ENCODE measurements around the gene KRT36. TPM values are rescaled to one million over a fixed set of nuclear protein-coding genes. Genes with fewer than 3 reads are reported as not detected.
A peak's percentile ranks its signal among the peaks of the same experiment; 100 is the strongest.

Gene KRT36
- polyA plus RNA-seq, 4 donors, result 0.04 TPM; not detected in 3

DNA sequence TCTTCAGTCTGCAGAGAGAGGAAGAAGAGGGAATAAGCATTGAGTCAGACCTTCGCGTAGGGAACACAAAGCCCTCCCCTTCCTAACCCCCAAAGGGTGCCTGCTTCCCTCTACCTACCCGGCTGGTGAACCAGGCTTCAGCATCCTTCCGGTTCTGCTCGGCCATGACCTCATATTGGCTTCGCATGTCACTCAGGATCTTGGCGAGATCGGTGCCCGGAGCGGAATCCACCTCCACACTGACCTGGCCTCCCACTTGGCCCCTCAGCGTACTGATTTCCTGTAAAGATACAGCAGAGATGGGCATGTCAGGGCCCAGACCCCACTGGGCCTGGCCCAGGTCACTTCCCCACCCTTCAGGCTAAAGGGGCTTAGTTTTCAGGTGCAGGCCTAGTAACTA, 34.6 kb upstream of the KRT36 start:
- peaks cover 0 to 27% (median 11%) of the 10 kb centered on the region in 3 donors for H3K27me3 ChIP-seq (ENCODE audit: control insufficient read depth in 3 of 3, insufficient read depth in 3 of 3, low read length in 3 of 3)
- peak in 1 of 2 donors; percentile 25 for DNase-seq
- peak overlapping the region in 1 of 3 donors; percentile 22 for H3K4me3 ChIP-seq (ENCODE audit: low read depth in 1 of 3, low read length in 3 of 3)
- FAIRE-seq, result no peak
- WGBS, 3 donors, result 67 to 91% (median 83%) methylated on average over 10 to 11 of the region's 11 CpGs
- peaks cover 5 to 23% (median 6%) of the 10 kb centered on the region in 3 donors for H3K36me3 ChIP-seq (ENCODE audit: control insufficient read depth in 3 of 3, insufficient read depth in 2 of 3, low read depth in 1 of 3, low read length in 3 of 3)
- H3K27ac ChIP-seq (ENCODE audit: low read depth in 1 of 3, low read length in 2 of 3), result peak overlapping the region in 2 of 3 donors; percentile 42 to 60
- H3K9me3 ChIP-seq (ENCODE audit: control insufficient read depth in 2 of 2, insufficient read depth in 1 of 2, low read depth in 1 of 2, low read length in 1 of 2), result no peaks in the 10 kb centered on the region
- peaks cover 0 to 64% (median 3%) of the 10 kb centered on the region in 3 donors for H3K4me1 ChIP-seq (ENCODE audit: control insufficient read depth in 3 of 3, insufficient read depth in 2 of 3, low read depth in 1 of 3, low read length in 2 of 3)

DNA sequence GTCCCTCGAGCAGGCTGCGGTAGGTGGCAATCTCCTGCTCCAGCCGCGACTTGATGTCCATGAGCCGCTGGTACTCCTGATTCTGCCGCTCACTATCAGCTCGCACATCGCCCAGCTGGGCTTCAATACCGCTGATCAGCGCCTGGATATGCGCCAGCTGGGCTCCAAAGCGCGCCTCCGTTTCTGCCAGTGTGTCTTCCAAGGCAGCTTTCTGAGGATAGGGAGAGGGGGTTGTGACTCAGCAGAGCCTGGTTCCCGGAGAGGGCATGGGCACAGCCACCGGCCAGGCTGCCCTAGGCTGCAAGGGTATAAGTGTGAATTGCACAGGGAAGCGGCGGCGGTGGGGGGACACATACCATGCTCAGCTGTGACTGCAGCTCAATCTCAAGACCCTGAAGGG, 34.1 kb upstream of the KRT36 start:
- FAIRE-seq (no peak), DNase-seq (peak; percentile 26 to 53)
- peaks cover 0 to 23% (median 7%) of the 10 kb centered on the region in 3 donors for H3K27me3 ChIP-seq (ENCODE audit: control insufficient read depth in 3 of 3, insufficient read depth in 3 of 3, low read length in 3 of 3)
- H3K9me3 ChIP-seq (ENCODE audit: control insufficient read depth in 2 of 2, insufficient read depth in 1 of 2, low read depth in 1 of 2, low read length in 1 of 2), result no peaks in the 10 kb centered on the region
- WGBS, 3 donors, result 17 to 58% (median 41%) methylated on average over 19 of the region's 19 CpGs
- H3K27ac ChIP-seq (ENCODE audit: low read depth in 1 of 3, low read length in 2 of 3), result peak overlapping the region in 2 of 3 donors; percentile 42 to 60
- peaks cover 5 to 23% (median 6%) of the 10 kb centered on the region in 3 donors for H3K36me3 ChIP-seq (ENCODE audit: control insufficient read depth in 3 of 3, insufficient read depth in 2 of 3, low read depth in 1 of 3, low read length in 3 of 3)
- H3K4me3 ChIP-seq (ENCODE audit: low read depth in 1 of 3, low read length in 3 of 3), result peak overlapping the region in 1 of 3 donors; percentile 22
- H3K4me1 ChIP-seq (ENCODE audit: control insufficient read depth in 3 of 3, insufficient read depth in 2 of 3, low read depth in 1 of 3, low read length in 2 of 3), result peaks cover 0 to 64% (median 3%) of the 10 kb centered on the region in 3 donors

DNA sequence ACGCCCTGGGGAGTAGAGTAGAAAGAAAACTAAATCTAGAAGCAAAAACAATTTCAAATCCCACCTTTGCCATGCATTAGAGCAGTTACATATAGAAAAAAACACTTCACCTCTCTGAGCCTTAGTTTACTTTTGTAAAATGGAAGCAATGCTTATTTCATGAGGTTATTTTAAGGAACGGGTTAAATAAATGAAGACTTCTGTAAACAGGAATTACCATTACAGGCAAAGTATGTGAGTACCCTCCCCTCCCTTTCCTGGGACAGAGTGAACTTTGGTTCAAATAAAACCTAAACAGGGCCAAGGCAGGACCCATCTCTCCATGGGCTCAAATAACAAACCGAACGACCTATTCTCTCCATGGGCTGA, 33.5 kb upstream of the KRT36 start:
- peaks cover 0 to 17% (median 7%) of the 10 kb centered on the region in 3 donors for H3K27me3 ChIP-seq (ENCODE audit: control insufficient read depth in 3 of 3, insufficient read depth in 3 of 3, low read length in 3 of 3)
- no peak overlapping the region for H3K4me3 ChIP-seq (ENCODE audit: low read depth in 1 of 3, low read length in 3 of 3)
- WGBS, 3 donors, result 31 to 50% (median 36%) methylated on average over 4 of the region's 4 CpGs
- FAIRE-seq (no peak), DNase-seq (no peak)
- H3K4me1 ChIP-seq (ENCODE audit: control insufficient read depth in 3 of 3, insufficient read depth in 2 of 3, low read depth in 1 of 3, low read length in 2 of 3), result peaks cover 0 to 63% (median 3%) of the 10 kb centered on the region in 3 donors
- peaks cover 5 to 23% (median 6%) of the 10 kb centered on the region in 3 donors for H3K36me3 ChIP-seq (ENCODE audit: control insufficient read depth in 3 of 3, insufficient read depth in 2 of 3, low read depth in 1 of 3, low read length in 3 of 3)
- no peaks in the 10 kb centered on the region for H3K9me3 ChIP-seq (ENCODE audit: control insufficient read depth in 2 of 2, insufficient read depth in 1 of 2, low read depth in 1 of 2, low read length in 1 of 2)
- peak overlapping the region; percentile 84 to 97 (median 93) for H3K27ac ChIP-seq (ENCODE audit: low read depth in 1 of 3, low read length in 2 of 3)

DNA sequence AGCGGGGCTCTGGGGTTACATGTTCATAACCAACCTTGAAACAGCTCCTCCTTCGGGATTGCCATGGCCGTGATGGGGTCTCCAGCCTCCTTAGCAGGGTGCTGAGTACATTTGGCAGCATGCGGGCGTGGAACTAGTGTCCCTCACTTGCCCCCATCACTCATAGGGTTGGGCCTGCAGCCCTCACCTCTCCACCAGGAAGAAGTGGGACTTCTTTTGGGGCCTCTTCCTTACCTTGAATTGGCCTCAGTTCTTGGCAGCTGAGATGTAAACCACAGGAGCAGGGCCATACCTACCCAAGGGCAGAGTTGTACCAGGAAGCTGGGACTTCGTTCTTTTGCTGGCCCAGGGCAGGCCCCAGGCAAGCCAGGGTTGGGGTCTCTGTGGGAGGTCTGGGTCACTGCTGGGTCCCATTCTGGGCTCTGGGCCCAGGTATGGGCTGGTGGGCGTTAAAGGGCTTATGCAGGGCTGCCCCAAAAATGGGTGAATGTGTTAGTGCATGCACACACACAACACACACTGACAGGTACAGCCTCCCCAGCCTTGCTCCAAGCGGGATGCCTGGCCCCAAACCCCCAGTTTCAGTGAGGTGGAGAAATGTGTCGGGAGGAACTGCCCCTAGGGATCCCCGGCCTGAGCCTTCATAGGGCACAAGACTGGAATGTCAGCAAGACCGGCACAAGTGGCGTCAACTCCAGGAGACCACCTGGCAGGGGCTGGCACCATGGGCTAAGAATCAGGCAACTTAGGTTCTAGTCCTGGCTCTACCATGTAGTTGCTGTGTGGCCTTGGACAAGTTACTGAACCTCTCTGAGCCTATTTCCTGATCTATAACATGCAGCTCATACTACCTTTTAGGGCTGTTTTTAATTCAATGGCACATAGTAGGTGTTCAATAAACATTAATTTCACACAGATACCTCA, 32.9 kb upstream of the KRT36 start:
- Histone ChIP-seq H3K27me3 (ENCODE audit: control insufficient read depth in 3 of 3, insufficient read depth in 3 of 3, low read length in 3 of 3) (peaks cover 0 to 10% (median 7%) of the 10 kb centered on the region in 3 donors), H3K4me3 (ENCODE audit: low read depth in 1 of 3, low read length in 3 of 3) (no peak overlapping the region), H3K36me3 (ENCODE audit: control insufficient read depth in 3 of 3, insufficient read depth in 2 of 3, low read depth in 1 of 3, low read length in 3 of 3) (peaks cover 5 to 23% (median 6%) of the 10 kb centered on the region in 3 donors), H3K27ac (ENCODE audit: low read depth in 1 of 3, low read length in 2 of 3) (peak overlapping the region; percentile 84 to 97 (median 93)), H3K4me1 (ENCODE audit: control insufficient read depth in 3 of 3, insufficient read depth in 2 of 3, low read depth in 1 of 3, low read length in 2 of 3) (peaks cover 0 to 58% (median 3%) of the 10 kb centered on the region in 3 donors), H3K9me3 (ENCODE audit: control insufficient read depth in 2 of 2, insufficient read depth in 1 of 2, low read depth in 1 of 2, low read length in 1 of 2) (no peaks in the 10 kb centered on the region)
- FAIRE-seq (no peak), DNase-seq (peak in 1 of 2 donors; percentile 78)
- 41 to 72% (median 49%) methylated on average over 12 of the region's 12 CpGs for WGBS, 3 donors

DNA sequence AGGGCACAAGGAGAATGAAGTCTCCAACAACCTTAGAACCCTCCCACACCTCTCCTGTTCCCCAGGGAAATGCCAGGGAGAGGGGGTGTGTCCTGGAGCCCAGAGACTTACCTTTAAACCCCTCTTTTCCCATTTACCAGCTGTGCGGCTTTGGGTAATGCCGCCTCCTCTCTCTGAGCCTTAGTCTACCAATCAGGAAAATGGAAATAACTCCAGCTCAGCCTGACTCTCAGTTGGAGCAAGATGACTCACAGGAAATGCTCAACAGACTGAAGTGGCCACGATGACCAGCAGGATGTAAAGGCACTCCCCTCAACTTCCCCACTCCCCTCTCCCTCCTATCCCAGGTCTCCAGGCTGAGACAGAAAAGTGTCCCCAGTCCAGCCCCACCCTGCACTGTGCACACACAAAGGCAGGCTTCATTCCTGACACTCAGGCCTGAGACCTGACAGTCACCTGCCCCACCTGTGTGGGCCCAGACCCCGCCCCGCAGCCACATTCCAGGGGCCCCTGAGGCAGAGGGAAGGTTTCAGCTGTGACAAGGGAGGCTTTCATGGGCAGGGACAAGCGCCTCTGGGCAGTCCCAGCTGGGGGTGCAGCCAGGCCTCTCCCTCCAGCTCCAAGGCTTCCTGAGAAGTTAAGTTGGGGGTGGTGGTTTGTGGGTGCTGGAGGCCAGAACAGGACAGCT, 32.0 kb upstream of the KRT36 start:
- H3K9me3 ChIP-seq (ENCODE audit: control insufficient read depth in 2 of 2, insufficient read depth in 1 of 2, low read depth in 1 of 2, low read length in 1 of 2), result no peaks in the 10 kb centered on the region
- DNase-seq (peak; percentile 91 to 94), FAIRE-seq (no peak)
- H3K36me3 ChIP-seq (ENCODE audit: control insufficient read depth in 3 of 3, insufficient read depth in 2 of 3, low read depth in 1 of 3, low read length in 3 of 3), result peaks cover 5 to 23% (median 6%) of the 10 kb centered on the region in 3 donors
- no peak overlapping the region for H3K4me3 ChIP-seq (ENCODE audit: low read depth in 1 of 3, low read length in 3 of 3)
- WGBS, 3 donors, result 11 to 63% (median 37%) methylated on average over 6 of the region's 6 CpGs
- H3K4me1 ChIP-seq (ENCODE audit: control insufficient read depth in 3 of 3, insufficient read depth in 2 of 3, low read depth in 1 of 3, low read length in 2 of 3), result peaks cover 0 to 52% (median 3%) of the 10 kb centered on the region in 3 donors
- peak overlapping the region; percentile 84 to 97 (median 93) for H3K27ac ChIP-seq (ENCODE audit: low read depth in 1 of 3, low read length in 2 of 3)
- peaks cover 0 to 2% (median 1%) of the 10 kb centered on the region in 3 donors for H3K27me3 ChIP-seq (ENCODE audit: control insufficient read depth in 3 of 3, insufficient read depth in 3 of 3, low read length in 3 of 3)

DNA sequence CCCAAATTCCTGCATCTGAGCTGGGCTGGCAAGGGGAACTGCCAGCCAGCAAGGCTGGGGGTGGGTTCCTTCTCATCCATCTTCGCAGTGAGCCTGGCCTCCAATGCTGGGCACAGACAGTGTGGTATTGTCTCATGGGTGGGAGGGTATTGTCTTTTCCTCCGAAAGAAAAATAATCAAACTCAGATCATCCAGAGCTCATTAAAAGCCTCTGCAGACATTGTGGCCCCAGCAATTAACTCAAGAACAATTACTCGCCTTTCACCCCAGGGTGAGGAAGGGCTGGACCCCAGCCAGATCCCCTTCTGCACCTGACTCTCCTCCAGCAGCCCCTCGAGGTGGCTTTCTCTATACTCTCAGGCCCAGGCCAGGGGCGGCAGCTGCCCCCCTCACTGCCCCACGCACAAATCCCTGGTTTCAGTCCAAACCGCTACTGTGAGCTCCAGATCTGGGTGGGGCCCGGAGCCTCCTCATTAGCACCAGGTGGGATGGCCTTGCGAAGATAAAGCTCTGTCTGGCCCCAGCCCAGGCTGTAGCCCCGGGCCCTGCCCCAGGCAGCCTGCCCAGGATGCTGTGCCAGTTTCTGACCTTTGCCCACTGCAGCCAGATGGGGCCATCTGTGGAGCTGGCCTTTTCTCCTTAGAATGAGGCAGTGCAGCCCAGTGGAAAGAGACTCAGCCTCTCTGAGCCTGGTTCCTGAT, 31.3 kb upstream of the KRT36 start:
- H3K36me3 ChIP-seq (ENCODE audit: control insufficient read depth in 3 of 3, insufficient read depth in 2 of 3, low read depth in 1 of 3, low read length in 3 of 3), result peaks cover 5 to 23% (median 6%) of the 10 kb centered on the region in 3 donors
- H3K27me3 ChIP-seq (ENCODE audit: control insufficient read depth in 3 of 3, insufficient read depth in 3 of 3, low read length in 3 of 3), result no peaks in the 10 kb centered on the region
- DNase-seq (peak; percentile 71 to 90), FAIRE-seq (no peak)
- peak overlapping the region; percentile 84 to 97 (median 93) for H3K27ac ChIP-seq (ENCODE audit: low read depth in 1 of 3, low read length in 2 of 3)
- no peak overlapping the region for H3K4me3 ChIP-seq (ENCODE audit: low read depth in 1 of 3, low read length in 3 of 3)
- H3K4me1 ChIP-seq (ENCODE audit: control insufficient read depth in 3 of 3, insufficient read depth in 2 of 3, low read depth in 1 of 3, low read length in 2 of 3), result peaks cover 0 to 52% (median 3%) of the 10 kb centered on the region in 3 donors
- 15 to 43% (median 37%) methylated on average over 10 of the region's 10 CpGs for WGBS, 3 donors
- no peaks in the 10 kb centered on the region for H3K9me3 ChIP-seq (ENCODE audit: control insufficient read depth in 2 of 2, insufficient read depth in 1 of 2, low read depth in 1 of 2, low read length in 1 of 2)

DNA sequence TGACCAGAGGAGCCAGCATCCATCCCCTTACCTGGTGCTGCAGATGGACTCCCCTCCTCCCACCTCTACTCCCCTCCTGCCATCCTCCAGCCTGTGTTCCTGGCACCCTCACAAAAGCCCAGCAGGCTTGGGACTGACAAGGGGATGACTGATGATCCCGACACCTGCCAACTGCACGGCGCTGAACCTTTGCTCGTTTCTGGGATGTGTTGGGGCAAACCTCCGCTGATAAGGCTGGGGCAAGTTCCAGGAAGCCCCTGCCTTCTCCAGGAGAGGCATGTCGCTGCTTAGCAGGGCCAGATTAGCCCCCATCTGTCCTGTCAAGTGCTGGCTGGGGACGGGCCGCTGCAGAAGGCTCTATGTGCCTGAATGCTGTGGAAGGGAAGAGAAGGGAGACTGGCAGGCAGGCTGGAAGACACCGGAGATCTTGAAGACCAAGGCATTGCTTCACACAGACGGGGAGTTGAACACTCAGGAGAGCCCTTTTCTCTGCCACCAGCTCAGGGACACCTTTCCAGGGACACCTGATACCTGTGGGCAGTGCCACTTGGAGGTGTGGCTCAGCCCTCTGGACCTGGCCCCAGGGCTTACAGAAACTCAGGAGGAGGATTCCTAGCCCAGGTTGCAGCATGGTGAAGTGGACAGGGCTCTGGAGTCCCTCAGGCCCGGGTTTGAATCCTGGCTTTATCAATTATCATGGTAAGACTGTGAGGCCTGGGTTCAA, 30.0 kb upstream of the KRT36 start:
- Histone ChIP-seq H3K27me3 (ENCODE audit: control insufficient read depth in 3 of 3, insufficient read depth in 3 of 3, low read length in 3 of 3) (no peaks in the 10 kb centered on the region), H3K36me3 (ENCODE audit: control insufficient read depth in 3 of 3, insufficient read depth in 2 of 3, low read depth in 1 of 3, low read length in 3 of 3) (peaks cover 0 to 16% (median 3%) of the 10 kb centered on the region in 3 donors), H3K4me1 (ENCODE audit: control insufficient read depth in 3 of 3, insufficient read depth in 2 of 3, low read depth in 1 of 3, low read length in 2 of 3) (peaks cover 0 to 52% (median 3%) of the 10 kb centered on the region in 3 donors), H3K9me3 (ENCODE audit: control insufficient read depth in 2 of 2, insufficient read depth in 1 of 2, low read depth in 1 of 2, low read length in 1 of 2) (no peaks in the 10 kb centered on the region), H3K4me3 (ENCODE audit: low read depth in 1 of 3, low read length in 3 of 3) (no peak overlapping the region), H3K27ac (ENCODE audit: low read depth in 1 of 3, low read length in 2 of 3) (peak overlapping the region; percentile 61 to 93 (median 81))
- no peak for FAIRE-seq
- peak; percentile 78 to 80 for DNase-seq
- 13 to 38% (median 22%) methylated on average over 10 to 11 of the region's 11 CpGs for WGBS, 3 donors
